Adipocyte (in vitro differentiated cells): ENCODE measurements around the gene CCDC50.

Experiments
- DNase-seq: peaks from one replicate; pipeline ENCODE4 v3.0.0-alpha.2; 2015; ENCODE audit warnings: low read depth
- H3K27me3 ChIP-seq: replicated peaks from 2 replicates; pipeline ENCODE4 v1.7.0; 2013; ENCODE audit warnings: mild to moderate bottlenecking, low read length, moderate library complexity; ENCODE audit not compliant: control insufficient read depth, insufficient read depth
- H3K36me3 ChIP-seq: 2 replicates; pipeline ENCODE4 v1.7.0; 2013; ENCODE audit warnings: low read length, mild to moderate bottlenecking, moderate library complexity; ENCODE audit not compliant: control insufficient read depth, insufficient read depth, severe bottlenecking
- H3K4me1 ChIP-seq: 2 replicates; pipeline ENCODE4 v1.7.0; 2013; ENCODE audit warnings: mild to moderate bottlenecking, low read length, moderate library complexity; ENCODE audit not compliant: control insufficient read depth, insufficient read depth
- H3K4me3 ChIP-seq: 2 replicates; pipeline ENCODE4 v1.7.0; 2013; ENCODE audit warnings: mild to moderate bottlenecking, low read length, moderate library complexity
- H3K9ac ChIP-seq: 2 replicates; pipeline ENCODE4 v1.7.0; 2013; ENCODE audit warnings: mild to moderate bottlenecking, low read length, moderate library complexity
- H3K9me3 ChIP-seq: 2 replicates; pipeline ENCODE4 v1.7.0; 2013; ENCODE audit warnings: mild to moderate bottlenecking, low read length, moderate library complexity; ENCODE audit not compliant: control insufficient read depth

Gene CCDC50

DNA sequence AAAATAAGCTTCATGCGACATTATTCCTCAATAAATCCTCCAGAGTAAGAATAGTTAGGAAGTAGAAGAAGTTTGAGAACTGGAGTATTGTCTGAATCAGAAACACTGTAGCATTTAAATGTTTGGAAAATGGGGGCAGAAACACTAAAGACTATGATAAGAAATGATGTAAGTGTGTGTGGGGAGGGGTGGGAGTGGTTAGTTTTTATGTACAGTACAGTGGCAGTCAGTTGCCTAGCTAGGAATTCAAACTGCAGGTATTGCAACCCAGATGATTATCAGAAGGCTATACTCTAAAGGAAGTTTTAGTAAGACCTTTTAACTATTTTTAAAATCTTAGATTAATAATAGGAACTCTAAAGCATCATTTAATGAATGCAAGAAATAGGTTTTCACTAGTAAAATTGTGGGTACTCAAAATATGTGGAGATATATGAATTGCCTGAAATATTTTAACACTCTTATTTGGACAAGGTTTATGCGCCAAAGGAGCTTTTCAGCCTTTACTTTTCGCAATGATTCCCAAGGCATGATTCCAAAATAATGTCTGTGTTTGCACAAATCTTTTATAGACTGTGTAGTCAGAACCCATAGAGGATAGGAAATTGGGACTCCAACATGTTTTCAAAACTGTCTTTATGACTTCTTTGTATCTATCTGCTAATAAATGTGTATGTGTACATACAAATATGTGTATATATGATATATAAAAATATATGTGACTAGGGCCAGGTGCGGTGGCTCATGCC, 8.0 kb upstream of the CCDC50 start:
- H3K9me3 ChIP-seq: no peaks in the 10 kb centered on the region
- H3K4me3 ChIP-seq: no peak overlapping the region
- peaks cover 5% of the 10 kb centered on the region for H3K4me1 ChIP-seq
- H3K9ac ChIP-seq: no peak overlapping the region
- H3K36me3 ChIP-seq: no peaks in the 10 kb centered on the region
- H3K27me3 ChIP-seq: no peaks in the 10 kb centered on the region
- DNase-seq: no peak

DNA sequence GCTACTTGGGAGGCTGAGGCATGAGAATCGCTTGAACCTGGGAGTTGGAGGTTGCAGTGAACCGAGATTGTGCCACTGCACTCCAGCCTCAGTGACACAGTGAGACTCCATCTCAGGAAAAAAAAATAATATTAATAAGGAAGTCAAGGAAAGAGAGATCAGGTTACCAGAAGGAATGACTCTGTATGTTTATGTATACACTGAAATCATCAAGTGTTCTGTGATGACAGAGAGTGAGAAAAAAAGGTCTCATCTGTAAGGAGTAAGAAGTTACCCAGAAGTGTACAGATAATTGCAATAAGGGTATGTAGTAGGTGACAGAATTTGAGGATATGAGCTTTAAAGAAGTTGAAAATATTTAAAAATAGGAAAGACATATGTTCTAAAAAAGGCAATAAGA, 4.3 kb upstream of the CCDC50 start:
- H3K36me3 ChIP-seq: no peaks in the 10 kb centered on the region
- H3K4me3 ChIP-seq: no peak overlapping the region
- H3K4me1 ChIP-seq: peaks cover 12% of the 10 kb centered on the region
- H3K9ac ChIP-seq: no peak overlapping the region
- no peak for DNase-seq
- no peaks in the 10 kb centered on the region for H3K27me3 ChIP-seq
- no peaks in the 10 kb centered on the region for H3K9me3 ChIP-seq

DNA sequence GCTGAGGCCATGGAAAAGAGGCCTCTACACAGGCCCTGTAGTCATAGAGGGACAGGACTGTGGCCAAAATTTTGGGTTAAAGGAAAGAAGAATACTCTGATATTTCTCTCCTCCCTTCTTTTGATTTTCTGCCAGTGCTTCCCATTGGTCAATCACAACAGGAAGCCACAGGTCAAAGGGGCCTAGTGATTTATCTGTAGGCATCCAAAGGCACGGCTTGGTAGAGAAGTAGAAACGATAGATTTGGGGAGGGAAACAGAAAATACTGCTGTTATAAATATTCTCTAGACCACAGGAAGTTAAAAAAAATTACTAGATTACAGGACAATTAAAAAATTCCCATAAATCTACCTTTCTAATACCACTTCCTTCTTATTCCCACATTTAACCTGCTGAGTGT, 1.7 kb upstream of the CCDC50 start:
- no peak overlapping the region for H3K9ac ChIP-seq
- no peaks in the 10 kb centered on the region for H3K36me3 ChIP-seq
- no peaks in the 10 kb centered on the region for H3K9me3 ChIP-seq
- no peak overlapping the region for H3K4me3 ChIP-seq
- peaks cover 25% of the 10 kb centered on the region for H3K4me1 ChIP-seq
- H3K27me3 ChIP-seq: no peaks in the 10 kb centered on the region
- no peak for DNase-seq

DNA sequence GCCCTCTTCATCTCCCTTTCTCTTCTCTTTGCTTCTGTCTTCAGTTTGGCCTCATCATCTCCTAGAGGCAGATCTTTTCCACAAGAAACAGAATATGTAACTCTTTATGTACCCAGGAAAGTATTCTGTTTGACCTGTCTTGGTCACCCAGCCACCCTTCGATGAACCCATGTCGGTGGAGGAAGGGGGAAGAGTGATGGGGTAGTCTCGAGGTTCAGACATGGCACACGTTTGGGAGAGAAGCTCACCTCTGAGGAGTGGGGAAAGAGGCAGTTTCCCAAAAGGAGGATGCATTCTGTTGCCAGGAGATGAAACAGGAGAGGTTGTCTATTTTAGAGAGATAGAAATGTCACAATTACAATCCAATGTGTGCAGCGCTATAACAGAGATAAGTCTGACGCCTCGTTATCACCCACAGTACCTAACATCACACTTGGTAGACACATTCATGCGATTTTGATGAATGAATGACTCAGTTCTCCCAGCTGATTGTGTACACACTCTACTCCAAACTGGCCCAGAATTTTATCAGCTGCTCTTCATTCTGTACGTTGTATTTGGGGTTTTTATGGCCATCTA, 722 bp upstream of the CCDC50 start:
- Histone ChIP-seq H3K4me3 (peak overlapping the region; percentile 93), H3K9me3 (no peaks in the 10 kb centered on the region), H3K36me3 (no peaks in the 10 kb centered on the region), H3K27me3 (no peaks in the 10 kb centered on the region), H3K4me1 (peaks cover 35% of the 10 kb centered on the region), H3K9ac (peak overlapping the region; percentile 92)
- DNase-seq: no peak

DNA sequence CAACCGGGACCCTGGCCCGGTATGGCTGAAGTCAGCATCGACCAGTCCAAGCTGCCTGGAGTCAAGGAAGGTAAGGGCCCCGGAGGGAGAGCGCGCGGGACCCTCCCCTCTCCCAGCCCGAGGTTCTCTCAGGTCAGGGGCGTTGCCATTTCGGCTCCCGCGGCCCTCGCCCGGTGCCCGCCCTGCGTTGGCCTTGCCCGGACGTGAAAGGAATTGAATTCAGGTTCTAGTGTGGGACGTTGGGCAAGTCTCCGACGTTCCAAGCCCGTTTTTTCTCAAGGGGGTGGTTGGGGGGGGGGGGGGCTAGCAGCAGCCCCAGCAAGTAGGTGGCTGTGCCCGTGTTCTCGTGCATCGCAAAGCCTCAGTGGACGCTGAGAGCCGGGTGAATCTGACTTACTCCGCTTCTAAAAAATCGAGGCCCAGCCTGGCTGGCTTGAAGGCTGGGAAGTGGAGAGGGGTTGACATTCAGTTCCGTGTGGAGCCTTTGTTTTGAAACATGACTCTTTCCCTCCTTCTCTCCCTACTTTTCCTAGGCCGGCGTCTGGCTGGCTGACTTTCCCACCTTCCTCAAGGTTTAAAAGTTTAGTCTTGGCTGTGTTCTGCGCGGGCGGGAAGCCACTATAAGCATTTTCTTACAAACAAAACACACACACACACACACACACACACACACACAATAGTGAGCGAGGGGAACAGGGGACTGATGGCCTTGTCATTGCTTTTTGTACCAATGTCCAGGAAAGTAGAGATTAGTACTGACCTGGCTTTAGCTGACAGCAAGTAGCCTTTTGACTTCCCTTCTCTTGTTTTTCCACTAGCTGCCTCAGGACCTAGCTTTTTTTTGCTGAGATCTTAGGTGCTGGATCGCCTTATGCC, 698 bp downstream of the CCDC50 start, which contains the start of gene UTS2B:
TSS of gene UTS2B (minus strand) at position 873 of the 876 bp plus-strand sequence. CDS start 48,337 bp downstream, outside the sequence.
- H3K4me1 ChIP-seq: peaks cover 38% of the 10 kb centered on the region
- DNase-seq: peak; percentile 69
- no peaks in the 10 kb centered on the region for H3K27me3 ChIP-seq
- peak within 1 kb of the TSS; percentile 93 for H3K4me3 ChIP-seq
- H3K9me3 ChIP-seq: no peaks in the 10 kb centered on the region
- no peaks in the 10 kb centered on the region for H3K36me3 ChIP-seq
- peak within 1 kb of the TSS; percentile 92 for H3K9ac ChIP-seq

DNA sequence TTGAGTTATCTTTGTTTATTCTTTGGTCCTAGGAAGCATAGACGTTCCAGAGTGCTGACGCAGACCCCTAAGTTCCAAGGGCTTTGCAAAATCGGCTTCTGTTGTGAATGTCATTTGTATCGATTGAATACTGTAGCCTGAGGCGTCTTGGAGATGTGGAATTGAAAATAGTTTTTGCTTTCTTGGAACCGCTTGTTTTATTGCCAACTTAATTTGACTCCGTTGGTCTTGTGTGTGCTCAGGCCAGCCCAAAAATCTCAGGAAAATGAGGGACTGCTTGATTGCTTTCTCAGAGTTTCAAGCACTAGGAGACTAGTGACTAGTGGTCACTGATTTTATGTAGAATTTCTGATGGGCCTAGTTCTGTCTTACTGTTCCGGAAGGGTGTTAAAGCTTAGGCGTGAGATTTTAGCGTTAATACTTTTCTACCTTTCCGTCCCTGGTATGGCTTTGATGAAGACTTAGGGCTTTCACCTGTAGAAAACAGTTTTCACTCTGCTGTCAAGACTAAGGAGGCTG, 1.4 kb downstream of the CCDC50 start:
- H3K27me3 ChIP-seq: no peaks in the 10 kb centered on the region
- DNase-seq: peak; percentile 85
- H3K4me1 ChIP-seq: peaks cover 42% of the 10 kb centered on the region
- H3K36me3 ChIP-seq: no peaks in the 10 kb centered on the region
- H3K4me3 ChIP-seq: peak overlapping the region; percentile 93
- H3K9me3 ChIP-seq: no peaks in the 10 kb centered on the region
- peak overlapping the region; percentile 92 for H3K9ac ChIP-seq

DNA sequence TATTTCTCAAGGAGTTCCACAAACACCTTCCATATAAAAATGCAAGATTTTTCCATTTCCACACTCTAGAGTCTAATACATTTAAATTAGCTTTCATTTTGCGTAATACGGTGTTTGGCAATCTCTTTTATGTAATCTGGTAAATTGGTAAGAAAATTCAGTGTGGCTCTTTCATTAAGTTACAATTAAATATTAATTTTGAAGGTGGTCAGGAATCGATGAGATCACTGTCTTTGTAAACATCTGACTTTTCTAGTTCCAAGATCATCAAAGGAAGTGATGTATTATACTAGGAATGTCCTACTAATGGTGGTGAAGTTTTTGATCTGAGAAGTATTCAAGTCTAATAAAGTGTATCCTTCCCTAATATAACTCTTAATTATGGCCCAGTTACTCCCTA, 2.2 kb downstream of the CCDC50 start:
- H3K36me3 ChIP-seq: no peaks in the 10 kb centered on the region
- peak overlapping the region; percentile 93 for H3K4me3 ChIP-seq
- no peaks in the 10 kb centered on the region for H3K9me3 ChIP-seq
- H3K4me1 ChIP-seq: peaks cover 42% of the 10 kb centered on the region
- H3K9ac ChIP-seq: peak overlapping the region; percentile 92
- no peaks in the 10 kb centered on the region for H3K27me3 ChIP-seq
- peak; percentile 52 for DNase-seq

DNA sequence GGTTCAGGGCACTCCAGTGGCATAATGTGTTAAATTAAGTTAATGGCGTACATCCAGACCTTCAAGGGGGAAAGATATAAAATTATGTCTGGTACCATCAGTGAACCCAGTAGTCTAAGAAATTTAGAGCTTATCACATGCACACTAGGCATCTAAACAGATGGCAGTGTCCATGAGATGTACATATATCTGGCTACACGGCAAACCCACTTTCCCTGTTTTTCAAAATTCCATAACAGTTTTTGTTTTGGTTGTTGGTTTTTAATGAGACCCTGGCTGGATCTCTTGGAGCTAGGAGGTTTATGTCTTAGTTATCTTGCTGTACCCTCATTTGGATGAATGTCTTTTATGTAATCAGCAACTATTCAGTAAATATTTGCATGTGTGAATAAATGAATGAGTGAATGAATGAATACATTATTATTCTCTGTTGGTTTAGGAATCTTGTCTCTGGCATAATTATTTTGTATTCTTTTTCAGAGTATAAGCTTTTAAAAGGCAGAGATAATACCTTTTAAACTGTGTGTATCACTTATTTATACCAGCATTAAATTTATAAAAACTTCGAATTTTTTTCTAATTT, 4.2 kb downstream of the CCDC50 start:
- peaks cover 61% of the 10 kb centered on the region for H3K4me1 ChIP-seq
- DNase-seq: no peak
- no peaks in the 10 kb centered on the region for H3K9me3 ChIP-seq
- H3K36me3 ChIP-seq: no peaks in the 10 kb centered on the region
- no peak overlapping the region for H3K4me3 ChIP-seq
- H3K27me3 ChIP-seq: no peaks in the 10 kb centered on the region
- no peak overlapping the region for H3K9ac ChIP-seq

DNA sequence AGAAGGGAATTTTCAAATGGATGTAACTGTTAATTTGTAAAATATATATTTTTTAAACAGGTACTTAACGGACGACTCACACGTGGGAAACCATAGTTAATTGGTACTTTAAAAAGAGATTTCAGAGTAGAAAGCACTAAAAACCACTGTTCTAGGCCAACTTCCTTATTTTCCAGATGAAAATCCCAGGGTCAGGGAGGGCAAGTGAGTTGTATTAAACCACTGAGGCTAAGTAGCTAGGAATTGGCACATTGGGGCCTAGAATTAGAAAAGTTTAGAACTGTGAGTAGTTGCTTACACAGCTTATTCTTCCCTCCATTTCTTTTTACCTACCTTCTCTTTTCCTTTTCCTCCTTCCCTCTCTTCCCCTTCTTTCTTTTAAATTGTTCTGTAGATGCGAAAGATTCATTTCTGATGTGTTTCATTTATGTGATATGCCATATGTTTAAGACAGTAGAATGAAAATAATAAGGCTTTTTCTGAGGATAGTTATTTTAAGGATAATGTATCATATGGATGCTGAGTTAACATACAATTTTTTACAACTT, 5.2 kb downstream of the CCDC50 start:
- no peaks in the 10 kb centered on the region for H3K27me3 ChIP-seq
- H3K9ac ChIP-seq: no peak overlapping the region
- H3K4me1 ChIP-seq: peaks cover 65% of the 10 kb centered on the region
- no peak overlapping the region for H3K4me3 ChIP-seq
- DNase-seq: no peak
- no peaks in the 10 kb centered on the region for H3K9me3 ChIP-seq
- H3K36me3 ChIP-seq: no peaks in the 10 kb centered on the region

DNA sequence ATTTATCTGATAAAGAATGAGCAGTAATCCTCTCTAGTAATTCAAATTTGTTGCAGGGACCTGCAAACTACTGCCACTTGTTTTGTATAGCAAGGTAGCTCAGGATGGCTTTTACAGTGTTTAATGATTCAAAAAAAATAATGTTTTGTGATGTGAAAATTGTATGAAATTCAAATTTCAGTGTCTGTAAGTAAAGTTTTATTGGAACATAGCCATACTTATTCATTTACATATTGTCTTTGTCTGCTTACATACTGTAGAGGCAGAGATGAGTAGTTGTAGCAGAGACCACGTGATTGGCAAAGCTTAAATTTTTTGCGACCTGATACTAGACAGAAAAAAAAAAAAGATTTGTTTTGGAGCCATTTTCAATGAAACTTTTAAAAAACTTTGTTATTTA, 7.6 kb downstream of the CCDC50 start:
- H3K9me3 ChIP-seq: no peaks in the 10 kb centered on the region
- H3K4me3 ChIP-seq: no peak overlapping the region
- no peaks in the 10 kb centered on the region for H3K36me3 ChIP-seq
- peaks cover 71% of the 10 kb centered on the region for H3K4me1 ChIP-seq
- no peaks in the 10 kb centered on the region for H3K27me3 ChIP-seq
- DNase-seq: no peak
- no peak overlapping the region for H3K9ac ChIP-seq

DNA sequence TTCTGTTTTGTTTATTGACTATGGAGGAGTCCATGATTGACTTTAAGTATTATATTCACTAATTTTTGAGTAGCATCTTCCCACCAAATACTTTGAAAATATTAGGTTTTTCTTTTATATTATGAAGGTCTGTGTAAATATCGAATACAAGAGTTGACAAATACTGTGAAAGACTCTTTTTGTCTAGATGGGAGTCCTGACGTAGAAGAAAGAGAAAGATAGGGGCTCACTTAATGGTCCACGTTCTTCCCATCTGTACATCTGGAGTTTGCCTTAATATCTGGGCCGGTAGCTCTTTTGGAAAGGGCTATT, 8.9 kb downstream of the CCDC50 start:
- H3K9ac ChIP-seq: no peak overlapping the region
- DNase-seq: no peak
- H3K9me3 ChIP-seq: no peaks in the 10 kb centered on the region
- H3K27me3 ChIP-seq: no peaks in the 10 kb centered on the region
- peaks cover 71% of the 10 kb centered on the region for H3K4me1 ChIP-seq
- H3K36me3 ChIP-seq: no peaks in the 10 kb centered on the region
- H3K4me3 ChIP-seq: no peak overlapping the region
